ENCODE results near the gene RNF17. TPM values are rescaled to one million over a fixed set of nuclear protein-coding genes. Genes with fewer than 3 reads are reported as not detected.

Gene RNF17
- total and polyA plus RNA-seq, 2 donors (not counting 3 experiments of a cell fraction or from before 2014, with no cell fraction given) = 0.30 TPM; not detected in 1

DNA sequence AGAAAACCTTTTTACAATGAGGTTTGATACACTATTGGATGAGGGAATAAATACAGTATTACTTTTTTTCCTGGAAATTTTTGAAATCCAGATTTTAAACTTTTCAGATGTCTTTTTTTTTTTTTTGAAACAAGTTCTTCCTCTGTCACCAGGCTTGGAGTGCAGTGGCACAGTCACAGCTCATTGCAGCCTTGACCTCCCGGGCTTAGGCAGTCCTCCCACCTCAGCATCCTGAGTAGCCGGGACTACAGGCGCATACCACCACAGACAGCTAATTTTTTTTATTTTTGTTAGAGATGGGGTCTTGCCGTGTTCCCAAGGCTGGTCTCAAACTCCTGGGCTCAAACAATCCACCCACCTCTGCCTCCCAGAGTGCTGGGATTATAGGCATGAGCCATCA, 96.8 kb downstream of the RNF17 start:
- Histone ChIP-seq H3K79me2 (ENCODE audit: control insufficient read depth, insufficient read depth, low read length) (no peaks in the 10 kb centered on the region), H2AFZ (ENCODE audit: low read depth, low read length) (no peak overlapping the region), H3K9me3 (replicated peaks; ENCODE audit: control insufficient read depth, insufficient read depth, low read length) (no peaks in the 10 kb centered on the region), H3K4me3 (replicated peaks in 1 of 3; ENCODE audit: insufficient read depth in 1 of 3, low read depth in 1 of 3, low read length in 3 of 3) (no peak overlapping the region), H3K27ac (ENCODE audit: insufficient read depth, low read depth, low read length) (no peak overlapping the region), H3K9me1 (replicated peaks; ENCODE audit: control insufficient read depth, extremely low read depth, insufficient read depth, low read length) (no peaks in the 10 kb centered on the region), H4K20me1 (replicated peaks; ENCODE audit: control insufficient read depth, extremely low read depth, insufficient read depth, low read length) (no peaks in the 10 kb centered on the region), H3K9ac (replicated peaks; ENCODE audit: extremely low read depth, insufficient read depth, low read length) (no peak overlapping the region), H3K27me3 (ENCODE audit: control insufficient read depth in 2 of 2, insufficient read depth in 2 of 2, low read length in 2 of 2) (peaks cover 4 to 27% of the 10 kb centered on the region in 2 experiments), H3K4me2 (ENCODE audit: insufficient read depth, low read length) (no peak overlapping the region), H3K4me1 (ENCODE audit: control insufficient read depth, extremely low read depth, insufficient read depth, low read length) (no peaks in the 10 kb centered on the region), H3K36me3 (ENCODE audit: control insufficient read depth in 2 of 2, extremely low read depth in 1 of 2, insufficient read depth in 2 of 2, low read length in 2 of 2) (no peaks in the 10 kb centered on the region)
- BruUV-seq (replicated peaks) = no TSS peak
- dilution Hi-C loops (cut with MboI; ENCODE audit: extremely low pct_ligation_motif_present, low sequenced_read_pairs) (no loop called here), intact Hi-C loops (cut with micrococcal nuclease) (no loop called here)
- ChIA-PET POLR2A (no interaction called here), CTCF (no interaction called here)
- no peak for TF ChIP-seq FOS (IDR thresholded peaks at IDR 0.05; ENCODE audit: borderline replicate concordance, insufficient read depth, low read length)
- no peak for TF ChIP-seq POLR2A (IDR thresholded peaks at IDR 0.05; ENCODE audit: low read depth, low read length)
- TF ChIP-seq, protein P1, sequence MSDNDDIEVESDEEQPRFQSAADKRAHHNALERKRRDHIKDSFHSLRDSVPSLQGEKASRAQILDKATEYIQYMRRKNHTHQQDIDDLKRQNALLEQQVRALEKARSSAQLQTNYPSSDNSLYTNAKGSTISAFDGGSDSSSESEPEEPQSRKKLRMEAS (IDR thresholded peaks at IDR 0.05; ENCODE audit: insufficient read depth, insufficient read length) = no peak
- no peak for TF ChIP-seq POLR2AphosphoS5 (IDR thresholded peaks at IDR 0.05; ENCODE audit: insufficient read depth, low read depth, low read length)
- no peak for TF ChIP-seq CTCF (IDR thresholded peaks at IDR 0.05; ENCODE audit: extremely low read depth in 1 of 2, insufficient read depth in 1 of 2, low read depth in 1 of 2, low read length in 2 of 2)
- no peak for FAIRE-seq
- no peak for DNase-seq (ENCODE audit: low read depth, low spot score)

All from endothelial cell of umbilical vein (primary cell).